CD4-positive, alpha-beta memory T cell (primary cell): Measurements from ENCODE around the gene COX6B1. TPM values are rescaled to one million over a fixed set of nuclear protein-coding genes. Genes with fewer than 3 reads are reported as not detected.

Source experiments
- CTCF ChIA-PET: fragments of 350-600 bp; sonication (Branson Sonifier 250); formaldehyde crosslinking; loops from one replicate; lab custom pipeline; 2021; ENCODE audit warnings: inconsistent platforms; ENCODE audit not compliant: partially characterized antibody; lab: Charles Lee
- POLR2A ChIA-PET: fragments of 350-600 bp; sonication (Branson Sonifier 250); formaldehyde crosslinking; loops from one replicate; lab custom pipeline; 2021; ENCODE audit not compliant: partially characterized antibody; lab: Charles Lee
- DNase-seq, 5 donors: peaks; one replicate each; pipeline versions ENCODE4 v3.0.0 to v3.0.0-alpha.2; 2020 to 2022; ENCODE audit warnings: mixed read lengths in 1 of 5
- H3K27ac ChIP-seq: one replicate; pipeline ENCODE4 v1.7.0; 2013; ENCODE audit warnings: low read depth, low read length
- H3K27me3 ChIP-seq: 2 replicates; pipeline ENCODE4 v1.7.0; 2013; ENCODE audit warnings: mild to moderate bottlenecking, low read length, moderate library complexity; ENCODE audit not compliant: insufficient read depth
- H3K36me3 ChIP-seq: 2 replicates; pipeline ENCODE4 v1.7.0; 2013; ENCODE audit warnings: mild to moderate bottlenecking, low read length, moderate library complexity; ENCODE audit not compliant: insufficient read depth
- H3K4me1 ChIP-seq: 2 replicates; pipeline ENCODE4 v1.7.0; 2013; ENCODE audit warnings: mild to moderate bottlenecking, low read length, moderate library complexity; ENCODE audit not compliant: insufficient read depth
- H3K4me3 ChIP-seq, 2 donors: one replicate each; pipeline ENCODE4 v1.7.0; 2013; ENCODE audit warnings: low read length in 2 of 2, mild to moderate bottlenecking in 1 of 2
- H3K9me3 ChIP-seq, 2 donors: one replicate each; pipeline ENCODE4 v1.7.0; 2013; ENCODE audit warnings: low read length in 2 of 2, control low read depth in 1 of 2; ENCODE audit not compliant: control insufficient read depth in 1 of 2
- H3K27ac Mint-ChIP-seq, 7 donors: one replicate each; pipeline ENCODE4 v1.8.0; 2020 to 2021; ENCODE audit warnings: mixed read lengths in 7 of 7, mild to moderate bottlenecking in 6 of 7, inconsistent platforms in 3 of 7, moderate library complexity in 3 of 7
- H3K27me3 Mint-ChIP-seq, 2 donors: one replicate each; pipeline ENCODE4 v1.8.0; 2020 to 2021; ENCODE audit warnings: mixed read lengths in 2 of 2
- H3K36me3 Mint-ChIP-seq, 2 donors: one replicate each; pipeline ENCODE4 v1.8.0; 2020 to 2021; ENCODE audit warnings: mixed read lengths in 2 of 2, inconsistent platforms in 1 of 2, mild to moderate bottlenecking in 1 of 2
- H3K4me1 Mint-ChIP-seq, 4 donors: one replicate each; pipeline ENCODE4 v1.8.0; 2020 to 2021; ENCODE audit warnings: mixed read lengths in 4 of 4, mild to moderate bottlenecking in 1 of 4
- H3K4me3 Mint-ChIP-seq, 8 donors: one replicate each; pipeline ENCODE4 v1.8.0; 2020 to 2021; ENCODE audit warnings: mixed read lengths in 8 of 8, mild to moderate bottlenecking in 7 of 8, moderate library complexity in 6 of 8, inconsistent platforms in 3 of 8
- H3K9me3 Mint-ChIP-seq, 8 donors: one replicate each; pipeline ENCODE4 v1.8.0; 2020 to 2021; ENCODE audit warnings: mixed read lengths in 8 of 8, mild to moderate bottlenecking in 5 of 8, inconsistent platforms in 3 of 8, moderate library complexity in 1 of 8
- intact Hi-C: fragments of 100-400 bp; cut with micrococcal nuclease; formaldehyde crosslinking; loops from one replicate; pipeline ENCODE4 v1.15.1; 2023
- polyA plus RNA-seq, 2 donors: library from polyadenylated mRNA; unstranded; fragments of 300-500 nt; fragmentation: Illumina TruSeq; gene quantifications; one replicate each; pipeline ENCODE4 v1.2.3, GENCODE V29; 2021
- total RNA-seq, 2 experiments: library from RNA; stranded (reverse); gene quantifications; one replicate each; pipeline ENCODE4 v1.2.3, GENCODE V29; 2021

COX6B1 gene
- total and polyA plus RNA-seq, 4 experiments from 2014 or later: 212 to 810 (median 498) TPM

DNA sequence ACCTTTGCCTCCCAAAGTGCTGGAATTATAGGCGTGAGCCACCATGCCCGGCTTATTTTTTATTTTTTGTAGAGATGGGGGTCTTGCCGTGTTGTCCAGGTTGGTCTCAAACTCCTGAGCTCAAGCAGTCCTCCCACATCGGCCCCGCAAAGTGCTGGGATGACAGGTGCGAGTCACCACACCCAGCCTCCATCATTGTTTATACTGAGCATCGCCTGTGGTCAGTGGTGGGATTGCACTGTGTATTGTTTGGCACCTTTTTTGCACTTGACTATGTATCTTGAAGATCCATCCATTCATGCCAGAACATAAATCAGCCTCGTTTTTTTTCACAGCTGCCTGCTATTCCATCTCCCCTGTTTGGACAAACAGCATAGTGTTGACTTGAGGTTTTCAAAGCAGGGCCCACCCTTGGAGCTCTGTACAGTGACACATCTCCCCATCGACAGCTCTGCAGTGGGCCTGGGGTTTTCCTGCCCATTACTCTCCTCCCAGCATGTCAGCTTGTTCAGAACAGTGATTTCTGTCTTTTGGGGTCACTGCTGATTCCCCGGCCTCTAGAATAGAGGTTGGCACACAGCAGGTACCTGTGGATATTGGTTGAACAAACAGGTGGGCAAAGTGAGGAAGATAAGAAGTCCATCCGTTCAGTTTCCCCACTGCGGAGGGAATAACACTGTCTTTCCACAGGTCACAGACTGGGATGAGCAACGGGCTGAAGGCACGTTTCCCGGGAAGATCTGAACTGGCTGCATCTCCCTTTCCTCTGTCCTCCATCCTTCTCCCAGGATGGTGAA is 10.0 kb downstream of the COX6B1 start:
- Histone ChIP-seq H3K4me1 (no peaks in the 10 kb centered on the region), H3K36me3 (peaks cover 42% of the 10 kb centered on the region), H3K27me3 (no peaks in the 10 kb centered on the region), H3K9me3 (no peaks in the 10 kb centered on the region), H3K27ac (no peak overlapping the region), H3K4me3 (no peak overlapping the region)
- peaks cover 5 to 13% (median 10%) of the 10 kb centered on the region in 4 donors for H3K4me1 Mint-ChIP-seq
- H3K27me3 Mint-ChIP-seq: no peaks in the 10 kb centered on the region
- H3K9me3 Mint-ChIP-seq: peaks cover 0 to 2% (median 0%) of the 10 kb centered on the region in 8 donors
- no peak overlapping the region for H3K4me3 Mint-ChIP-seq
- CTCF ChIA-PET: interaction anchor here (0.6 kb wide), 1 partner anchor 559 kb away, joined by 3 read pairs; no protein-coding TSS in a partner anchor
- peaks cover 30 to 60% of the 10 kb centered on the region in 2 donors for H3K36me3 Mint-ChIP-seq
- peak overlapping the region in 3 of 7 donors; percentile 2 to 32 (median 6) for H3K27ac Mint-ChIP-seq
- DNase-seq: no peak
- POLR2A ChIA-PET: no interaction called here
- intact Hi-C loops: no loop called here

DNA sequence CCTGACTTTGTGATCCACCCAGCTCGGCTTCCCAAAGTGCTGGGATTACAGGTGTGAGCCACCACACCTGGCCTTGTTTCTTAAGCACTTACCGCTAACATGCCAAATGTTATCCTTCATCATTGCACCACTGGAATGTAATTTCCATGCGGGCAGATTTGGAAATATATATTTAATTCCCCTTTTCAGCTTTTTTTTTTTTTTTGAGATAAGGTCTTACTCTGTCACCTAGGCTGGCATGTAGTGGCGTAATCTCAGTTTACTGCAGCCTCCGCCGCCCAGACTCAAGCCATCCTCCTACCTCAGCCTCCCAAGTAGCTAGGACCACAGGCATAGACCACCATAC is 13.8 kb downstream of the COX6B1 start:
- CTCF ChIA-PET: interaction anchor here (0.6 to 1.4 kb wide), 2 partner anchors 8 to 288 kb away, joined by 3 read pairs; no protein-coding TSS in a partner anchor

DNA sequence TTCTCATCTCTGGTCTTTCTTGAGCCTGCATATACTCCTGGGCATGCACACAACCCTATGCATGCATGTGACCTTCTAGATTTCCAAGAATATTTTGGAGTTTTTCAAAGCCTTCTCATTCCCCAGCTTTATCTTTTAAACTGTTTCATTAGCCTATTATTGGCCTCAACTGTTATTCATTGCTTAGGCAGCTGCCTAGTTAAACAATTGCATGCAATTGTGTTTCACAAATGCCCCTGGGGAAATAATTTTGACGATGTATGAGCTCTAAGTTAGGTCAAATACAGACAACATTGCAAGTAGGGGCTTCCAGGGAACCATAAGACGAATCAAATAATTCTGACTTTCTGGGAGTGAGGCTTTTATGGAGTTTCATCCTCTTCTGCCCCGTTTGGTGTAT is 15.9 kb downstream of the COX6B1 start:
- H3K27ac Mint-ChIP-seq: no peak overlapping the region

More for the DNA sequence above, 13.8 kb downstream of the COX6B1 start:
- Histone ChIP-seq H3K4me3 (no peak overlapping the region), H3K27me3 (no peaks in the 10 kb centered on the region), H3K36me3 (peaks cover 15% of the 10 kb centered on the region), H3K4me1 (no peaks in the 10 kb centered on the region), H3K27ac (no peak overlapping the region), H3K9me3 (no peaks in the 10 kb centered on the region)
- H3K27ac Mint-ChIP-seq: no peak overlapping the region
- H3K27me3 Mint-ChIP-seq: no peaks in the 10 kb centered on the region
- no peak overlapping the region for H3K4me3 Mint-ChIP-seq
- H3K9me3 Mint-ChIP-seq: peaks cover 0 to 2% (median 0%) of the 10 kb centered on the region in 8 donors
- no peak for DNase-seq
- peaks cover 7 to 38% of the 10 kb centered on the region in 2 donors for H3K36me3 Mint-ChIP-seq
- H3K4me1 Mint-ChIP-seq: peaks cover 0 to 6% (median 3%) of the 10 kb centered on the region in 4 donors
- intact Hi-C loops: no loop called here
- POLR2A ChIA-PET: no interaction called here

DNA sequence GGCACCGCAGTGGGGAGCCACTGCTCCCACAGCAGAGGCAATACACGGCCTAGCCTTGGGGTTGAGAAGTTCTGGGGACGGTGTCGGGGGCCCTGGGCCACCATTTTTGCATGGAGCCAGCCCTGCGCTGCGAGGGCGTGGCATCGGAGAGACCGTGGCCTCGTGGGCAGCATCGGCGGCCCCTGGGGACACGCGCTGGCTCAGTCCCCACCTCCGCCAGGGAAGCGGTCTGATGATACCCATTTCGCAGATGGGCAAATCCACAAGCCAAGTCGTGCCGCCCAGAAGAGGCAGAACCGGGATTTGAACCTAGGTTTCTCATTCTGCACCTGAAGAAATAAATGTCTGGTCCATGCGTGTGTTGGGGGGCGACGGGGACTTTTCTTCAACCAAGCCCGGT is 17.0 kb downstream of the COX6B1 start:
- H3K4me1 Mint-ChIP-seq: peaks cover 0 to 5% (median under 1%) of the 10 kb centered on the region in 4 donors
- H3K4me3 ChIP-seq: no peak overlapping the region
- no peak overlapping the region for H3K27ac Mint-ChIP-seq
- DNase-seq: no peak
- peaks cover 0 to 2% (median 0%) of the 10 kb centered on the region in 8 donors for H3K9me3 Mint-ChIP-seq
- H3K27me3 ChIP-seq: no peaks in the 10 kb centered on the region
- no peaks in the 10 kb centered on the region for H3K36me3 ChIP-seq
- peaks cover 0 to 19% of the 10 kb centered on the region in 2 donors for H3K36me3 Mint-ChIP-seq
- no peaks in the 10 kb centered on the region for H3K4me1 ChIP-seq
- CTCF ChIA-PET: no interaction called here
- POLR2A ChIA-PET: interaction anchor here (1.6 kb wide), 1 partner anchor 17 kb away, joined by 5 read pairs; the partner anchor contains the start of gene COX6B1
- peaks cover 6 to 7% of the 10 kb centered on the region in 2 donors for H3K27me3 Mint-ChIP-seq
- H3K9me3 ChIP-seq: no peaks in the 10 kb centered on the region
- H3K4me3 Mint-ChIP-seq: no peak overlapping the region
- intact Hi-C loops: no loop called here
- H3K27ac ChIP-seq: no peak overlapping the region

More for the DNA sequence above, 15.9 kb downstream of the COX6B1 start:
- no peak overlapping the region for H3K4me3 ChIP-seq
- H3K4me1 Mint-ChIP-seq: peaks cover 0 to 5% (median under 1%) of the 10 kb centered on the region in 4 donors
- no peak overlapping the region for H3K27ac ChIP-seq
- no peaks in the 10 kb centered on the region for H3K4me1 ChIP-seq
- no peaks in the 10 kb centered on the region for H3K27me3 Mint-ChIP-seq
- H3K9me3 ChIP-seq: no peaks in the 10 kb centered on the region
- ChIA-PET POLR2A (interaction anchor here (0.6 to 1.6 kb wide), 2 partner anchors 9 to 16 kb away, joined by 3 to 5 read pairs; partner anchors contain the start of gene COX6B1), CTCF (no interaction called here)
- no peaks in the 10 kb centered on the region for H3K36me3 ChIP-seq
- DNase-seq: no peak
- peaks cover 0 to 23% of the 10 kb centered on the region in 2 donors for H3K36me3 Mint-ChIP-seq
- intact Hi-C loops: no loop called here
- no peaks in the 10 kb centered on the region for H3K27me3 ChIP-seq
- peak overlapping the region in 1 of 8 donors; percentile 31 for H3K4me3 Mint-ChIP-seq
- H3K9me3 Mint-ChIP-seq: peaks cover 0 to 2% (median 0%) of the 10 kb centered on the region in 8 donors

DNA sequence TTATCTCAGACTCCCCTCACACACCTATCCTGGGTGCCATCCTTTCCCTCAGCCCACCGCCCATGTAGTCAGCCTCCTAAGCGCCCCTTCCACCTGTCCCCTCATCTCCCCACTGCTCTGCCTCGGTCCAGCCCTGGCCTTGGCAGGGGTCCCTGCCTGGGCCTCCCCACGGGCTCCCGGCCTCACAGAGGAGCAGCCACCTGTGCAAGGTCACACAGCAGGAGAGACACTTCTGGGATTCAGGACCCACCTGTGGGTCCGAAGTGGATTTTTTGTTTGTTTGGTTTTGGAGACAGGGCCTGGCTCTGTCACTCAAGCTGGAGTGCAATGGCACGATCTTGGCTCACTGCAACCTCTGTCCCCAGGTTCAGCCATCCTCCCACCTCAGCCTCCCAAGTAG is 17.5 kb downstream of the COX6B1 start:
- no peak overlapping the region for H3K27ac ChIP-seq
- no peak overlapping the region for H3K4me3 Mint-ChIP-seq
- no peaks in the 10 kb centered on the region for H3K36me3 ChIP-seq
- peaks cover 0 to 2% (median 0%) of the 10 kb centered on the region in 8 donors for H3K9me3 Mint-ChIP-seq
- H3K4me1 Mint-ChIP-seq: peaks cover 0 to 5% (median under 1%) of the 10 kb centered on the region in 4 donors
- H3K27me3 ChIP-seq: no peaks in the 10 kb centered on the region
- peaks cover 0 to 17% of the 10 kb centered on the region in 2 donors for H3K36me3 Mint-ChIP-seq
- no peak overlapping the region for H3K27ac Mint-ChIP-seq
- intact Hi-C loops: no loop called here
- no peaks in the 10 kb centered on the region for H3K4me1 ChIP-seq
- H3K27me3 Mint-ChIP-seq: peaks cover 6 to 8% of the 10 kb centered on the region in 2 donors
- no peak for DNase-seq
- no peaks in the 10 kb centered on the region for H3K9me3 ChIP-seq
- H3K4me3 ChIP-seq: no peak overlapping the region
- CTCF ChIA-PET: no interaction called here
- POLR2A ChIA-PET: no interaction called here

DNA sequence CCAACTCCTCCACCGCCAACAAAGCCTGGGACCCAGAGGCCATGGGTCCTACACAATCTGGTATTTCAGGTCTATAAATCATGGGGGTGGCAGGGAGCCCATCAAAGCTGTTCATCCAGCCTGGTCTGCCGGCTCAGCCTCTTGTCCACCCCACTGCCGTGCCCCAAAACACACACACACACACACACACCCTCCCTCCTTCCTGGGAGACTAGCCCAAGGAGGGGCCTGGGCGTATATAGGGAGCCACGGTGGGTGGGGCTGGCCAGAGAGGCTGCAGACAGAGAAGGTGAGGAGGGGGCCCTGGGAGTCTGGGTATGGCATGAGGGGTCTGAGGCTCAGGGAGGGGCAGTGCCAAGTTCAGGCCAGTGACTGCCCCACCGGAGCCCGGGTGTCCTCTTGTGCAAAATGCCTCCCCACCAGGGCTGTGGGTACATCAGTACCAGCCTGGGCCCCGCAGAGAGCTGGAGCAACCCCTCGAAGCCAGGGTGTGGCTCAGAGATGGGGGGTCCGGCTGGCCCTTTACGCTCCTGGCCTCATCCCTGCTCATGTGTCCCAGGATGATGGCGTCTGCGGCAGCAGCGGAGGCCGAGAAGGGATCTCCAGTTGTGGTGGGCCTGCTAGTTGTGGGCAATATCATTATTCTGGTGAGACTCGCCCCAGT is 18.3 kb downstream of the COX6B1 start, which contains the start of gene UPK1A:
Gene UPK1A (plus strand): TSS at position 267 of the 663 bp plus-strand sequence. CDS start 296 bp downstream, at position 563.
- Histone ChIP-seq H3K27me3 (no peaks in the 10 kb centered on the region), H3K36me3 (no peaks in the 10 kb centered on the region), H3K27ac (no peak within 1 kb of the TSS), H3K9me3 (no peaks in the 10 kb centered on the region), H3K4me1 (no peaks in the 10 kb centered on the region), H3K4me3 (no peak within 1 kb of the TSS)
- Mint-ChIP-seq H3K4me3 (no peak within 1 kb of the TSS), H3K27me3 (peaks cover 9 to 10% of the 10 kb centered on the region in 2 donors), H3K4me1 (peaks cover 0 to 5% (median under 1%) of the 10 kb centered on the region in 4 donors), H3K27ac (peak within 1 kb of the TSS in 1 of 7 donors; percentile 51), H3K36me3 (peaks cover 0 to 13% of the 10 kb centered on the region in 2 donors), H3K9me3 (peaks cover 0 to 2% (median 0%) of the 10 kb centered on the region in 8 donors)
- CTCF ChIA-PET: no interaction called here
- POLR2A ChIA-PET: interaction anchor here (0.5 kb wide), 1 partner anchor 85 kb away, joined by 3 read pairs; no protein-coding TSS in a partner anchor
- intact Hi-C loops: no loop called here
- no peak for DNase-seq
